IPS-18a (cell line): ENCODE measurements around the gene NID1.
"Not testable (repeated sequence)": the region's sequence is repeated elsewhere in the genome, so short reads cannot be mapped to it uniquely, and the experiment has no call there.

Experiments
- H3K27ac ChIP-seq: one replicate; pipeline ENCODE4 v1.5.1; 2013; ENCODE audit warnings: low read length
- H3K27me3 ChIP-seq: one replicate; pipeline ENCODE4 v1.6.1; 2013; ENCODE audit warnings: mild to moderate bottlenecking, low read length; ENCODE audit not compliant: control insufficient read depth, insufficient read depth
- H3K36me3 ChIP-seq: one replicate; pipeline ENCODE4 v1.6.1; 2013; ENCODE audit warnings: low read depth, low read length; ENCODE audit not compliant: control insufficient read depth
- H3K4me1 ChIP-seq: one replicate; pipeline ENCODE4 v1.6.1; 2013; ENCODE audit warnings: low read depth, low read length; ENCODE audit not compliant: control insufficient read depth
- H3K4me3 ChIP-seq: one replicate; pipeline ENCODE4 v1.5.1; 2013; ENCODE audit warnings: low read length
- H3K9ac ChIP-seq: one replicate; pipeline ENCODE4 v1.6.1; 2013; ENCODE audit warnings: mild to moderate bottlenecking, low read length, moderate library complexity
- H3K9me3 ChIP-seq: one replicate; pipeline ENCODE4 v1.6.1; 2013; ENCODE audit warnings: low read depth, low read length; ENCODE audit not compliant: control insufficient read depth

NID1 gene

GRCh38 chr1:236089046-236089773 lies 24.3 kb upstream of the NID1 start:
- H3K9ac ChIP-seq, result no peak overlapping the region
- no peak overlapping the region for H3K4me3 ChIP-seq
- H3K36me3 ChIP-seq, result no peaks in the 10 kb centered on the region
- no peaks in the 10 kb centered on the region for H3K4me1 ChIP-seq
- H3K9me3 ChIP-seq, result no peaks in the 10 kb centered on the region
- H3K27ac ChIP-seq, result no peak overlapping the region
- H3K27me3 ChIP-seq, result no peaks in the 10 kb centered on the region

GRCh38 chr1:236086537-236086936 lies 21.6 kb upstream of the NID1 start:
- H3K9ac ChIP-seq, result no peak overlapping the region
- no peak overlapping the region for H3K27ac ChIP-seq
- no peaks in the 10 kb centered on the region for H3K4me1 ChIP-seq
- no peak overlapping the region for H3K4me3 ChIP-seq
- no peaks in the 10 kb centered on the region for H3K36me3 ChIP-seq
- H3K27me3 ChIP-seq, result no peaks in the 10 kb centered on the region
- H3K9me3 ChIP-seq, result no peaks in the 10 kb centered on the region

- H3K4me3 ChIP-seq, result no peak overlapping the region
- H3K4me1 ChIP-seq, result no peaks in the 10 kb centered on the region
- H3K36me3 ChIP-seq, result no peaks in the 10 kb centered on the region
Observed at GRCh38 chr1:236085545-236086159, 20.8 kb upstream of the NID1 start.

GRCh38 chr1:236084386-236084730 lies 19.5 kb upstream of the NID1 start:
- Histone ChIP-seq H3K4me1 (no peaks in the 10 kb centered on the region), H3K36me3 (no peaks in the 10 kb centered on the region), H3K27ac (no peak overlapping the region), H3K9ac (no peak overlapping the region), H3K4me3 (no peak overlapping the region), H3K9me3 (no peaks in the 10 kb centered on the region), H3K27me3 (no peaks in the 10 kb centered on the region)

More at GRCh38 chr1:236085545-236086159, 20.8 kb upstream of the NID1 start:
- Histone ChIP-seq H3K9ac (no peak overlapping the region), H3K27ac (no peak overlapping the region), H3K9me3 (no peaks in the 10 kb centered on the region), H3K27me3 (no peaks in the 10 kb centered on the region)

GRCh38 chr1:236083650-236084385 lies 18.9 kb upstream of the NID1 start:
- H3K4me3 ChIP-seq, result no peak overlapping the region
- no peaks in the 10 kb centered on the region for H3K9me3 ChIP-seq
- no peak overlapping the region for H3K27ac ChIP-seq
- H3K27me3 ChIP-seq, result no peaks in the 10 kb centered on the region
- no peaks in the 10 kb centered on the region for H3K36me3 ChIP-seq
- no peak overlapping the region for H3K9ac ChIP-seq
- no peaks in the 10 kb centered on the region for H3K4me1 ChIP-seq

GRCh38 chr1:236082526-236082925 lies 17.6 kb upstream of the NID1 start:
- no peaks in the 10 kb centered on the region for H3K27me3 ChIP-seq
- H3K9me3 ChIP-seq, result no peaks in the 10 kb centered on the region
- no peaks in the 10 kb centered on the region for H3K36me3 ChIP-seq
- H3K27ac ChIP-seq, result no peak overlapping the region
- no peak overlapping the region for H3K9ac ChIP-seq
- H3K4me3 ChIP-seq, result no peak overlapping the region
- H3K4me1 ChIP-seq, result no peaks in the 10 kb centered on the region

- no peaks in the 10 kb centered on the region for H3K36me3 ChIP-seq
- H3K27ac ChIP-seq, result no peak overlapping the region
- H3K4me3 ChIP-seq, result no peak overlapping the region
- no peaks in the 10 kb centered on the region for H3K27me3 ChIP-seq
- H3K9ac ChIP-seq, result no peak overlapping the region
- H3K4me1 ChIP-seq, result no peaks in the 10 kb centered on the region
- H3K9me3 ChIP-seq, result no peaks in the 10 kb centered on the region
Observed at GRCh38 chr1:236081546-236082227, 16.8 kb upstream of the NID1 start.

GRCh38 chr1:236079703-236080102 lies 14.8 kb upstream of the NID1 start:
- no peaks in the 10 kb centered on the region for H3K36me3 ChIP-seq
- H3K9ac ChIP-seq, result no peak overlapping the region
- no peaks in the 10 kb centered on the region for H3K4me1 ChIP-seq
- no peak overlapping the region for H3K4me3 ChIP-seq
- H3K27ac ChIP-seq, result no peak overlapping the region
- H3K9me3 ChIP-seq, result no peaks in the 10 kb centered on the region
- no peaks in the 10 kb centered on the region for H3K27me3 ChIP-seq

- Histone ChIP-seq H3K4me1 (no peaks in the 10 kb centered on the region), H3K27ac (no peak overlapping the region), H3K36me3 (no peaks in the 10 kb centered on the region), H3K4me3 (no peak overlapping the region), H3K9ac (no peak overlapping the region), H3K9me3 (no peaks in the 10 kb centered on the region), H3K27me3 (no peaks in the 10 kb centered on the region)
Observed at GRCh38 chr1:236078993-236079392, 14.1 kb upstream of the NID1 start.

- H3K9ac ChIP-seq, H3K4me1 ChIP-seq, H3K27ac ChIP-seq, H3K27me3 ChIP-seq, H3K9me3 ChIP-seq, H3K36me3 ChIP-seq, H3K4me3 ChIP-seq: not testable (repeated sequence)
Observed at GRCh38 chr1:236078077-236078476, 13.2 kb upstream of the NID1 start.

- H3K36me3 ChIP-seq, result no peaks in the 10 kb centered on the region
- no peaks in the 10 kb centered on the region for H3K27me3 ChIP-seq
- H3K9me3 ChIP-seq, result no peaks in the 10 kb centered on the region
- H3K27ac ChIP-seq, result no peak overlapping the region
- H3K4me1 ChIP-seq, result no peaks in the 10 kb centered on the region
- H3K4me3 ChIP-seq, result no peak overlapping the region
- H3K9ac ChIP-seq, result no peak overlapping the region
Observed at GRCh38 chr1:236075848-236076247, 11.0 kb upstream of the NID1 start.
